Head of caudate nucleus (tissue), 42 donors: ENCODE measurements around the gene RAP1GAP2.

Experiments
- DNase-seq, 42 donors: peaks; one replicate each; pipeline versions ENCODE4 v3.0.0 to v3.0.0-alpha.2; 2020 to 2021; ENCODE audit warnings: mixed read lengths in 7 of 42
- intact Hi-C: fragments of 100-400 bp; cut with DNase I; formaldehyde crosslinking; loops from one replicate; pipeline ENCODE4 v1.15.0; 2022

RAP1GAP2 gene

DNA sequence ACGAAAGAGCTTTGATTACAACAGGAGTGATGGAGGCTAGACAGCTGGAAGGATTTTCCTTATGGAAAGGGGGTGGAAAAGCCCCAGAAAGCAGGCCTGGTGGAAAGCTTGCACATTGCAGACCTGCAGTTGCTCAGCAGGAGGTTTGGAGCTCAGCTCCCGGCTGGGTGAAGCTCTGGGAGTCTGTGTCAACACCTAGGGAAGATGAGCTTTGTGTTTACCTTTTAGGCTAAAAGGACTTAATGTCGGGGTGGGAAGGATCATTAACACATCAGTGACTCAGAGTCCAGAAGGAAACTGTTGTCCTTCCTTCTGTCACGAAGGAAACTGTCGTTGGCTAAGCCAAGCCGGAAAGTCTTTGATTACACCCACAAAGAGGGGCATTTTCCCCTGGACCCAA, 48.2 kb downstream of the RAP1GAP2 start:
- DNase-seq, result no peak
- intact Hi-C loops, result no loop called here

DNA sequence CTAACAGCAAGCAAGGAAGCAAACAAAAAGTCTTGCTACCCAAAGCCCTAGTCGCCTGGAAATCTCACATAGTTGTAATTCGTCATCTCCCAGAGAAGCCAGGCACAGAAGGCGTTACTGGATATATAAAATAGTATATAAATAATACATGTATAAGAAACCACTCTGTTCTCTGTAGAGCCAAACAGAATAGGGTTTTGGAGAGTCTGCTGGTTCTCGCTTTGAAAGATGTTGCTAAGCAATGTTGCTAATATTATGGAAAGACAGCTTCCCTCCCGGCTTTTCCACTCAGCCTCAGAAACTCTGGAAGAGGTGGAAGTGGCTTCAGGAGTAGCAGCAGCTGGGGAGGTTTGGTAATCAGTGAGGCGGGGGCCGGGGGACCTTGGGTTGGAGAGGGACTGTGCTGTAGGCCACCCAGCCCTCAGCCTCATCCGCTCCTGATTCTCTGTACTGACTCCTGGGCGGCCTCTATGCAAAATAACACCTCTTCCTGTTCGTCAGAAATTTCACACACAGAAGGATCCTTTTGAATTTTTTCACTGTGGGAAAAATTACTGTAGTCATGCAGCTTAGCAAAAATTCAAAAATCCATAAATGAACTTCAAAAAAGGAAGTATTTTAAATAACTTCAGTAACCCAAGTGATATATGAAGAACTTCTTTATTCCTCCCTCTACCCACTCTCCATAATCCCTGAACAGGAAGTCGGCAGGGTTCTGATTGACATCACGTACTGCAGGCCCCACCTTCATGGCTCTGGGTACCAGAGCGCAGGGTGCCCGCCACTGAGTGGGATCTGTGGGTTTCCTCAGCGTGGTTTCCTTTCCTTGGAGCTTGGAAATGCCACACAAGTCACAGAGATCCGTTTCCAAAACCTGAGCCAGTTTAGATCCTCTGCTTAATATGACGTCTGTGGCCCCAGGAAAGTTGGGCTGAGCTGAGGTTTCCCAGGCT, 51.4 kb downstream of the RAP1GAP2 start:
- peak in 5 of 42 donors; percentile 16 to 47 (median 36) for DNase-seq
- intact Hi-C loops, result no loop called here

DNA sequence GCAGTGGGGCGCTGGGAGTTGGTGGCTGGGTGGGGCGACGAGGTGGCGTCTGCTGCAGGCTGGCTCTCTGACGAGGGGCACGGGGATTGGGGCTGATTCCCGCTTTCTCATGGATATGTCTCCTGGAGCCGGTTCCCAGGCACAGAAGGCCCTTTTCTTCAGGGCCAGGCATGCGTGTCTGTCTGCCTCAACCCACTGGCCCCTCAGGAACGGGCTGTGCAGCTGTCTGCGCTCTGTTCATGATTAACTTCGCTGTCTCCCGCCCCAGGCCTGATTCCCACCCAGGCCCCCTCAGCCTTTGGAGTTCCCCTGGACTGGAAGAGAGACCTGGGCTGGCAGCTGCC, 53.1 kb downstream of the RAP1GAP2 start:
- intact Hi-C loops, result no loop called here
- DNase-seq, result no peak

DNA sequence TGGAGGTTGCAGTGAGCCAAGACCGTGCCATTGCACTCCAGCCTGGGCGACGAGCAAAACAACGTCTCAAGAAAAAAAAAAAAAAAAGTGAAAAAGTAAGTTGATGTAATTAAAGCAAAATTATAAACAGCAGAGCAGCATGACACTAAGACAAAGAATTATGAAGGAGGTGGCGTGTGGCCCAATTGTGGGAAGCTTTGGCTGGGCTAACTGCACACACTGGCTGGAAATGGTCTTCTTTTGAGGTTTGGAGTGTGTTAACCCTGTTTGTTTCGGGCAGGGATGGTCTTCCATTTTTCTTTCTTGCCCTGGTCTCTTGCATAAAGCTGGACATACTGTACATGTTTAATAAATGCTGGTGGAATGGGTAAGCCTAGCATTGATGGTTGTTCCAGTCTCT, 54.8 kb downstream of the RAP1GAP2 start:
- no peak for DNase-seq
- intact Hi-C loops, result loop anchor here (10.0 kb wide), 1 partner anchor 84 kb away; no protein-coding TSS in a partner anchor

DNA sequence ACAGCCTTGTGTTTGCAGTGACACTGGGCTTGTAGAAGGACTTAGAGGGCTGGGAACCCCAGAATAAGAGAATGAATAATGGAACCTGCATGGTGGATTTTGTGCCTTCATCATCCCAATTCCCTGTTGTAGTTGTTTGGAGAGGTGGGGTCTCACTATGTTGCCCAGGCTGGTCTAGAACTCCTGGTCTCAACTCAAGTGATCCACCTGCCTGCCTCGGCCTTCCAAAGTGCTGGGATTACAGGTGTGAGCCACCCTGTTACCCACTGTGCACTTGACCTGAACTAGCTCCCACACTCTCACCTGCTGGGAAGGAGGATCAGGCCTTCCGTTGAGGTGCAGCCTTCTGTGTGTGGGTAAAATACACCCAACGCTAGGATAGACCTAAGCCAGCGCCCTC, 55.4 kb downstream of the RAP1GAP2 start:
- intact Hi-C loops, result loop anchor here (10.0 kb wide), 1 partner anchor 83 kb away; no protein-coding TSS in a partner anchor
- DNase-seq, result no peak

DNA sequence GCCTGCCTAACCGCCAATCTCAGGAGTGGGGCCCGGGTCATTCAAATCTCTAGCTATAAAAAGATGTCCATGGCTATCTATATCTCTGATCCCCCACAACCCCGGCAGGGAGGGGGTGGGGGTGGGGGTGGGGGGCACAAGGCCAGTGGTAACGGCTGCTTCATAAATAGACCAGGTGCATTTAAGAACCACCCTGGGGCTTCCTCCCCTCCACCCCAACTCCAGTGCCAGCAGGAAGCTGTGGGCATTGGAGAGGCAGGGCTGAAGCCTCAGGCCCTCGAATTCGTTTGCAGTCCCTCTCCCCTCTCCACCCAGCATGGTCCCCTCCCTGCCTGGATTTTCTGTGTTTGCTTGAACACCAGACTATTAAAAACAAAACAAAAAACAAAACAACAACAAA, 56.0 kb downstream of the RAP1GAP2 start:
- intact Hi-C loops, result loop anchor here (10.0 kb wide), 1 partner anchor 83 kb away; no protein-coding TSS in a partner anchor
- DNase-seq, result no peak

DNA sequence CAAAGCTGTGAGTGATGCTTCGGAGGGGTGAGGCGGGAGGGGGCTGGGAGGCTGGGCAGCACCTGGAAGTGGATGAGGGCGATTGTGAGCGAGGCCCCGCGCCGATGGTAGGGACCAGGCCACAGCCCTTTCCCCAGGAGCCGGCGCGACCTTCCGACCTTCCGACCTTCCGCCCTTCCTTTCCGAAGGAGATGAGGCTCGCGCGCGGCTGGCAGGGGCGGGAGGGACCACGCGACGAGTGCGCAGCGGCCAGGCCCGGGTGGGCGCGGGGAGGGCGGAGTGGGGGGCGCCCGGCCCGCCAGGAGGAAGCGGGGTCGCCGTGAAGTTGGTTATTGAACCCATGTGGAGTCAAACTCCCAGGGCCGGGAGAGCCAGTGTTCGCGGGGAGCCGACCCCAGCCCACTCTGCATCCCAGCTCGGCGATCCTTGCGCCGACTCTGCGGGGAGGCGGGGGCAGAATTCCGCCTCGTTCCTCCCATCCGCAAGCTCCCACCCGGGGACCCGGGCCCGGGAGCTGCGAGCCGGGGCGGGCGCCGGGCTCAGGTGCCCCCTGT, 56.6 kb downstream of the RAP1GAP2 start:
- intact Hi-C loops, result loop anchor here (10.0 kb wide), 1 partner anchor 82 kb away; no protein-coding TSS in a partner anchor
- DNase-seq, result no peak

DNA sequence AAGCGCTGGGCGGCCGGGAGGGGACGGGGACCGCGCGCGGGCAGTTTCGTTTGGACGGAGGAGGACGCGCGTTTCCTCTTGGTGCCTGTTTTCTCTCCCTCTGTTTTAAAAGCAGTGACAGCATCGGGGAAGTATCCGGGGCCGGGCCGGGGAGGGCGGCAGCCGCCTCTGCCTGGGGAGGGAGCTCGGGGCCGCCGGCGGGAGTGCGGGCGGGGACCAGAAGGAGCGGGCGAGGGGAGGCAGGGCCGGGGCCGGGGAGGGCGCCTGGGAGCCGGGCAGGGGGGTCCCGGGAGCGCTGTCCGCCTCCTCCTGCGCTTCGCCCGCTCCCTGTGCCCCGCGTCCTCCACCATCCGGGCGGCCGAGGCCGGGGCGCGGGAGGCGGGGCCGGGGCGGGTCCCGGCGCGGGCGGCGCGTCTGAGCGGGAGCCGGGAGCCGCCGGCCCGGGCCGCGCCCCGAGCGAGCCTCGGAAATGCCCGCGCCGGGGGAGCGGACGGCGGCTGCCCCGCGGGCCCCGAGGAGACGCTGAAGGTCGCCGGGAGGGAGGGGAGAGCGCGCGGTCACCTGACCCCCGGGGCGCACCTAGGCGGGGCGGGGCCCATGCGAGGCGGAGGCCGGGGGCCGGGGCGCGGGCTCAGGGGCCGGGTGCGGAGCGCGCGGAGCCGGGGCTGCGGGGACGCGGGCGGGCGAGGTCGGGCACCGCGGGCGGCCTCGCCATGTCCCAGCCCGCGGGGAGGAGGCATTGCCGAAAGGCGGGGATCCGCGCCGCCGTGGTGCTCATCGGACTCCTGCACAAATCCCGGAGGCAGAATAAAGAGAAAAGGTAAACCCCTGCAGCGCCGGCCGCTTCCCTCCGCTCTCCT, 57.3 kb downstream of the RAP1GAP2 start:
- intact Hi-C loops, result loop anchor here (10.0 kb wide), 1 partner anchor 81 kb away; no protein-coding TSS in a partner anchor
- DNase-seq, result peak in 3 of 42 donors; percentile 17 to 35 (median 23)

DNA sequence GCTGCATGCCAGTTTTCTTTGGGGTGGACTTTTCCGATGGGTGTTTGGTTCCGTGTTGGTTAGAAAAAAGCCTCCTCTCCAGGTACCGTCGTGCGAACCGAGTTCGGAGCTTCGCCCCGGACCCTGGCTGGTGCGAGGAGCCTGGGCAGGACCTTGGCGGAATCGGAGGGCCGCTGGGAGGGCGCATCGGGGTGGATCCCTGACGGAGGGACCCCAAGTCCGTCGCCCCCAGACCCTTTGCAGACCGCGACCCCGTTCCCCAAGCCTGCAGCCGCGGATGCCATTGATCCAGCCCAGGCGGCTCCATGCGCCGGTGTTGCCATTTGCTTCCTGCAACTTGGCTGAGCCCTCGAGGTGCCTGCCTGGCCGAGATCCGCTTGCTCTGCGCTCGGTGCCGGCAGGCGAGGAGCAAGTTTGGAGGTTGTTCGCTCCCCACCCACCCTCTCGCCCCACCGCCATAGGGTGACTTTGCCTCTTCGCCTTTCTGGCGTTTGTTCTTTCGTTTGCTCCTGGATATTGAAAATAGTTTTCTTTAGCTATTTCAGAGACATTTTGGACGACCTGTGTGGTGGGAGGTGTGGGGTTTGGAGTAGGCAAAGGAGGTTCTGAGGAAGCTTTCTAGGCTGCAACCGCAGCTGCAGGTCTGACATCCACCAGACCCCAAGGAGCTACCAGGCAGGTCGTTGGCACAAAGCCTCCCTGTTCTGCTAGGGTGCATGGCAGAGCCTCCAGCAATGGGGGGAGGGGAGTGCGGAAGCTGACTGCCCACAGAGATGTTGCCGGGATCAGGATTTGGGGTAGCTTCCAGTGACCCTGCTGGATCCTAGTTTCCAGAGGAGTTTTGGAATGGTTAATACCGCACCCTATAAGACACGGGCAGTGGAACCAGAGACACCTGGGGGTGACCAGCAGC, 58.2 kb downstream of the RAP1GAP2 start:
- intact Hi-C loops, result loop anchor here (10.0 kb wide), 1 partner anchor 80 kb away; no protein-coding TSS in a partner anchor
- peak in 7 of 42 donors; percentile 11 to 45 (median 18) for DNase-seq

DNA sequence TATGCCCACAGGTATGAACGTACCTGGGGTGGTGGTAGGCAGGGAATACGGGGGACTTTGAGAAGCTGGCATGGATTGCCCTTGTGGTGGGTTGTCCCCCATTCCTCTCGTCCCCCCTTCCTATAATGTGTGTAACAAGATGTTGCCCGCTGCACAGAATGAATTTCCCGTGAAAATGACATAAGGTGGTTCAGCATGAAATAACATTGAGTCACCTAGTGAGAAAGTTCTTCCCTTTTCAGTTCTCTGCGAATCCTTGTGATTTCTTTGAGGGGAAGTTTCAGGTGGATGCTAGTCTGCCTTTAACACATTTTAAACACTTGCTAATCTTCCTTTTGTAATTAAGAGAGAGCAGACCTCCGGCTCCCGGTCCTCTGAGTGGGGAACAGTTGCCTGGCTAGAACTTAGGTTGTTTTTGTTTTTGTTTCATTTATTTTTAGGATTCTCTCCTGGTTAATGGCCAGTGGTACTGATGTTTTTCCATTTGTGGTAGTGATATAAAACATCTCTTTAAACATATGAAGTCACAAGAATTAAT, 58.9 kb downstream of the RAP1GAP2 start:
- DNase-seq, result no peak
- intact Hi-C loops, result loop anchor here (10.0 kb wide), 1 partner anchor 80 kb away; no protein-coding TSS in a partner anchor

DNA sequence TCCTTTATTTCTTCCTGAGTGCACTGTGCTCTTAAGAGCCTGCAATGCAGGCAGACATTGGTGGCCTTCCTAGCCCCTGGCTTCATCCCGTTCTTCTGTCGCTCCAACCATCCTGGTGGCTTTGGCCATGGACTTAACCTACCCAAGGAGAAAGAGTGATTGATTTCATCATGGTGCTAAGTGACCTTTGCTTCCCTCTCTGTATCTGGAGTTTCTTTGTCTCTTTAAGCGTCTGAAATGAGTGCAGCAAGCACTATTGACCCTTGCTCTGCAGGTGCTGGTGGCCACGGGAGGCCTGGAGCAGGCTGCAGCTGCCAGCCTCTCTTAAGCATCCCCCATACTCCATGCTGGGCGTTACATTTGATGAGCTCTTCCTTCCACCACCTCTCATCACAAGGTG, 60.5 kb downstream of the RAP1GAP2 start:
- intact Hi-C loops, result loop anchor here (10.0 kb wide), 1 partner anchor 78 kb away; no protein-coding TSS in a partner anchor
- DNase-seq, result no peak

DNA sequence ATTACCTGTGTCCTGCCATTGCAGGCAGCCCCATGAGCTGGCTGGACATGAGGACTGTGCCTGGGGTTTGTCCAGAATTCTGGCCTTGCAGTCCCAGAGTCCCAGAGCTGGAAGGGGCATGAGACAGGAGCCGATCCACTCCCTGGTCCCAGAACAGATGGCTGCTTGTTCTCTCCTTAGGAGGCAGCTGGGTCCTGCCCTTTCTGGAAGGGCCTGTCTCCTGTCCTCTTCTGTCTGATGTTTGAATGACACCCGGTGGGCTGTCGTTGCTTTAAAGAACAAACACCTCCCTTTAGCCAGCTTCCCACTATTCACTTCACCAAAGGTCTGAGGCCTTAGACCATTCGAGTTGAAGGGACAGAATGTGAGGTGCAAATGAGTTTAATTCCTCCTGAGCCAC, 63.8 kb downstream of the RAP1GAP2 start:
- intact Hi-C loops, result no loop called here
- no peak for DNase-seq

DNA sequence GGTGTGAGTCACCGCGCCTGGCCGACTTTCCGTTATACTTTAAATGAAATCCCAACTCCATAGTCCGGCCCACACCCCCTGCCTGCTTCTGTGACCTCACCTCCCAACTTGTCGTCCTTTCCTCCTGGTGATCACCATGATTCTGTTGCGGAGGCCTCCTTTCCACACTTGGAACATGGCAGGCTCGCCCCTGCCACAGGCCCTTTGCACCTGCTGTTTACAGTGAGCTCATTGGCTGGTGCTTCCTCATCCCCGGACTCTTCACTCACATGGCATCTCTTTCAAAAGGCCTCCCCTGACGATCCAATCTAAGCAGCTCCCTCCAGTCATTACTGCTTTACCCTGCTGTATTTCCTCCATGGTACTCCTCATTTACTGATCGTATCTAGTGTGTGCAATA, 64.6 kb downstream of the RAP1GAP2 start:
- intact Hi-C loops, result no loop called here

DNA sequence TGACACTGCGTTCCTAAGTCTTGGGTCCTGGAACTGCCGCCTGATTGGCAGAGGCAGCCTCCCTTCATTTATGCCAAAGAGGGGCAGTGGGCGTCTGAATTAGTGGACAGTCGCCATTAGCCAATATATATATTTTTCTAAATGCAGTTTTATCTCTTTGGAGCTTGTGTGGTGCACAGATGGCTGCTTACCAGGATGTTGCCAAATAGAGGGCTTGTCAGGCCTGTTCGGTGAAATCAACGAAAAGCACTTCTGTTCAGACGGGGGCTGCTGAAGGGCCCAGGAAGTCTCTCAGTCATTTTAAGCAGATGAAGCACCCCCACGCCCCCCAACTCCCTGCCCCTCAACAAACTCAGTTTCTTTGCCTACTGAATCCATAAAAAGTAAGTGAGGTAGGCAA, 66.0 kb downstream of the RAP1GAP2 start:
- no peak for DNase-seq
- intact Hi-C loops, result no loop called here

More for the DNA sequence above, 64.6 kb downstream of the RAP1GAP2 start:
- no peak for DNase-seq

DNA sequence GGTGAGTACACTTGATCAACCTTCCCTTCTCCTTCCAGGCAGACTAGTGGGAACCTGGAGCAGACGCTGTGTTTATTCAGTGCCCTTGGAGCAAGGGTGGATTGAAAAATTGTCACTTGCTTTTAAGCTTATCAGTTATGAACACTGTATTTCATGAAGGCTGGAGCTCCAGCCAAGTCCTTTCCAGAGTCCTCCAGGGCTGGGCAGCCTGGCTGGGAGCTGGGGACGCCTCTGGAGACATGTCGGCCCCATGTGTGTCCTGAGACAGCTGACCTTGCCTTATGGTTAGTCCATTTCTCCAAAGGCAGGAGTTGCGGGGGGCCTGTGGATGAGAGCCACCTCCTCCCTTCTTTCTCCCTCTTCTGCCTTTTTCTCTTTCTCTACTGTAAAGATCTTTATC, 67.0 kb downstream of the RAP1GAP2 start:
- intact Hi-C loops, result no loop called here
- DNase-seq, result no peak

DNA sequence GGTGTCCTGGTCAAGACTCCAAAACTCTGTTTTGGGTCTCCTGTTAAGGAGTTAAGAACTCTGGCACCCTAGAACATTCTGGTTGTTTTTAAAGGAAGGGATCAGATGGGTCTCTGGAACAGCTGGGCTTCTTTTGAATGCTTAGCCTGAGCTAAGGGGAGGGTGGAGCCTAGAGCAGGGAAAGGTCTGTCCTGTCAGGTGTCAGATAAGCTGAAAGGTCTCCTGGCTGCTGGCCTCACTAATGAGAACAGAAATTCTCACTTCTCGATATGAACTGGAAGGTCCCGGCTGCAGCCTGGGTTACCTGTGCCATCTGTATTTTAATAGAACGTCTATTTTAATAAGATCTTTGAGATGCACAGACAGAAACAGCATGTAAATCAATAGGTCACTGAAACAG, 69.0 kb downstream of the RAP1GAP2 start:
- intact Hi-C loops, result no loop called here
- no peak for DNase-seq

DNA sequence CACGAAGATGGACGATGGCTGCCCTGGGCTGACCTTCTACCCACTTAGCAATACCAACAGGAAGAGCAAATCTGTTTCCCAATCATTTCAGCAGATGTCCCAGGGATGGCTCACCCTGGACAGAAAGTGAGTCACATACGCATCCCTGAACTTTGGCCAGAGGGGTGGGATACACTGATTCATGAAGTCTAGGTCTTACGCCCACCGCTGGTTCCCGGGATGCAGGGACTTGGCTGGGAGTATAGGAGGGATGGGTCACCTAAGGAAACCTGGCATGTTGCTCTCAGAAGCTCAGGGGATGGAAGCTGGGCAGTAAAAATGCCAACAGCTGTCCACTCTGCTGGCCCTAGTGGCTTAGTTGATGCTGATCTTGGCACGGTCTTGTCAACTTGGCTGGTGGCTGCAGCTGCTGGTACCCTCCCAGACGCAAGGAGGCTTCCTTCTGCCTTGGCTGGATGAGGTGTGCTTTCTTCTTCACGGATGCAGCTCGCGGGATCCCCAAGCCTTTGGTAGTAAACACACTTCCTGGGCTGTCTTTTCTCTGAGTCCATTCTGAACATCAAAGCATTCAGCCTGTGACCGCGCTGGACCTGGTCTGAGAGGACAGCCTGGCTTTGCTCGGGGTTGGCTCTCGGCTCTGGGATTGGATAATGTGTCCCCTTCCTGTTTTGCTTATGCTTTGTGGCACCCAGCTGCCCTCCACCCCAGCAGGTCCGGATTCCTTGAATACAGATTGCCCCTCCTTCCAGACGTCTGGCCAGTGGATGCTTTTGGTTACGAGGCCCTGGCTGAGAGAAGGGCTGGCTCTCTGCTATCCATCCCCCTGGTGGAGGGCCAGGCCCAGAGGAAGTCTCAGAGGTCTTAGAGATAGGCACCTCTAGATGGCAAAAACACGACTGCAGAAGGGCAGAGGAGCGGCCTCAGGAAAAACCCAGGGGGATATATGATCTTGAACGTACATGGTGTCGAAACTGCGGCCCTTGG, 71.5 kb downstream of the RAP1GAP2 start:
- intact Hi-C loops, result no loop called here
- no peak for DNase-seq
